Stimulated activated naive CD8-positive, alpha-beta T cell treated with anti-CD3 and anti-CD28 coated beads, Interleukin-15, amount 100 ng/mL, for 72 hours (primary cell): ENCODE measurements around the gene FOXJ2.
"Not testable (repeated sequence)": the region's sequence is repeated elsewhere in the genome, so short reads cannot be mapped to it uniquely, and the experiment has no call there.

Experiments
- ATAC-seq: fragments of 150-1000 bp; cut with Tn5 transposase; 2 replicates; pipeline ENCODE4 v1.10.0; 2021; ENCODE audit warnings: mild to moderate bottlenecking, moderate library complexity
- DNase-seq, 2 donors: peaks; one replicate each; pipeline ENCODE4 v3.0.0; 2021 to 2022
- H3K27ac Mint-ChIP-seq, 2 donors: one replicate each; pipeline ENCODE4 v1.8.0; 2022; ENCODE audit warnings: mild to moderate bottlenecking in 2 of 2, mixed read lengths in 2 of 2, moderate library complexity in 2 of 2
- H3K27me3 Mint-ChIP-seq: one replicate; pipeline ENCODE4 v1.8.0; 2022; ENCODE audit warnings: mixed read lengths
- H3K4me1 Mint-ChIP-seq: one replicate; pipeline ENCODE4 v1.8.0; 2022; ENCODE audit warnings: mild to moderate bottlenecking, mixed read lengths
- H3K4me3 Mint-ChIP-seq, 2 donors: one replicate each; pipeline ENCODE4 v1.8.0; 2022; ENCODE audit warnings: mild to moderate bottlenecking in 2 of 2, mixed read lengths in 2 of 2, moderate library complexity in 1 of 2
- H3K9me3 Mint-ChIP-seq, 2 donors: one replicate each; pipeline ENCODE4 v1.8.0; 2022; ENCODE audit warnings: mixed read lengths in 2 of 2

Gene FOXJ2

DNA sequence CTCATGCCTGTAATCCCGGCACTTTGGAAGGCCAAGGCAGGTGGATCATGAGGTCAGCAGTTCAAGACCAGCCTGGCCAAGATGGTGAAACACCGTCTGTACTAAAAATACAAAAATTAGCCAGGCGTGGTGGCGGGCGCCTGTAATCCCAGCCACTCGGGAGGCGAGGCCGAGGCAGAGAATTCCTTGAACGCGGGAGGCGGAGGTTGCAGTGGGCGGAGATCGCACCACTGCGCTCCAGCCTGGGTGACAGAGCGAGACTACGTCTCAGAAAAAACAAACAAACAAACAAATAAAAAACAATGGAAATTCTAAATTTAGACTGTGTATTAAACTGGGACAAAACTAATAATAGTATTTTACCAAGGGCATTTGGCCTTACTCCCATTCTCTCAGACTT lies 14.3 kb upstream of the FOXJ2 start:
- Mint-ChIP-seq H3K4me3 (peak overlapping the region; percentile 79), H3K27me3 (peaks cover 30% of the 10 kb centered on the region)
- H3K9me3 Mint-ChIP-seq, H3K4me1 Mint-ChIP-seq, ATAC-seq, DNase-seq, H3K27ac Mint-ChIP-seq: not testable (repeated sequence)

DNA sequence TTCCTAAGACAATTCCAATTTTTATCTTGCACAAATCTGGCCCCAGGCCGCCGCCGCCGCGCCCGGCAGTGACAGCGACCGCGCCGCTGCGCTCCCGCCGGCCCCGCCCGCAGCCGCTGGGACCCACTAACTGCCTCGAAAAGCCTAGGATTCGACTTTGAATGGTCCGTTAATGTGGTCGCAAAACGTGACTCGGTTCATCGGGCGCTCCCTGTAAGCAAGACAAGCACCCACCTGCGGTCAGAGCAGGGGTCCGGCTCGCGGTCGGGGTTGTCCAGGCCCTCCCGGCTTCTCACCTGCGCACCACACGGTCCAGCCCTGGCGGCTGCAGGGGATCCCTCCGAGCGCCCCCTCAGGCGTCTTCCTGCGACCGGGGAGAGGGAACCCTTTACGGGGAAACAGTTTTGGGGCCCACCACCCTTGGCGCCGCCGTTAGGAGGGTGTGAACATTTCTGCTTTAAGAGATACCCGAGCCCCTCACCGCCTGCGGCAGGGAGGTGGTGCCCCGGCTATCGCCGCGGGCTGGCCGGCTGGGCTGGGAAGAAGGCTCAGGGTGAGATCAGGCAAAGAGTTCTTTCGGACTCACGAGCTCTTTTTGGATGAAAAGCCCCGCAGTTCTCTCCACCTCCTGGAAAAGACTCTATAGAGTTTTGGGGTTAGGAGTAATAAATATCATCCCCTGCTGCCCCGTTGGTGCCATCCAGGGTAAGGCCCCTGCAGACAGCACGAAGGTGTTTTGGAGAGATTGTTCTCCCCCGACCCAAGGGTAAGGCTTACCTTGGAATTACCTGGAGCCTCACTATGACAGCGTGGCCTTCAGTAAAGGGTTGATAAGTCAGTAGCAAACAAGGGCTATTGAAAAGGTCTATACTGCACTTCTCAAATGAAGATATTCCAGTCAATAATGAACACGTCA lies 13.6 kb upstream of the FOXJ2 start:
- H3K4me3 Mint-ChIP-seq: peak overlapping the region; percentile 79
- ATAC-seq (peak; percentile 97), DNase-seq (peak; percentile 67 to 74)
- H3K27me3 Mint-ChIP-seq: peaks cover 30% of the 10 kb centered on the region
- peaks cover 7% of the 10 kb centered on the region for H3K4me1 Mint-ChIP-seq
- no peaks in the 10 kb centered on the region for H3K9me3 Mint-ChIP-seq
- no peak overlapping the region for H3K27ac Mint-ChIP-seq

DNA sequence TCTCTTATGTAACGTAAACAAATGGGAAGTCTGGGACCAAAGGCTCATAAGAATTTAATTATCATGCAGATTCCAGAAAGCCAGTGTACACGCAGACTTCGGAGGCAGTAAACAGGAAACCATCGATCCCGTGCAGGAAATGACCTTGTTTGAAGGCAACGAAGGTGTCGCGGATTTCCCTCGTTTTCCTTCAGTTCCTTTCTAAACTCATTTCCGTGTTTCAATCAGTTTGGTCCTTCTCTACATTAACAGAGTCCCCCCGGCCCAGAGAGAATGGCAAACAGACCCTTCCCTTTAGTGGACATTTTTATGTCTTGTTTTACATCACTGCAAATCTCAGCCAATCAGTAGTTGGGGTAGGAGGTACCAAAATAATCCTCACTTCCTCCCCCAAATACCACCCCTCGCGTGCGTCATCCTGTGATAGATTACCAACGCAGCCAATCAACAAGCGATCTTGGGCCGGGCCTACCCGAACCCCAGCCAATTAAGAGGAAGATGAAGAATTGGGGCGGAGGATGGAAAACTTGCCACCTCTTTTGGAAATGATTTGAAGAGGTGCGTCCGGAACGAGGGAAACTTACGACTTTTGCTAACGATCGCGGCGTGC lies 6.1 kb upstream of the FOXJ2 start:
- Mint-ChIP-seq H3K27me3 (no peaks in the 10 kb centered on the region), H3K4me3 (peak overlapping the region; percentile 94 to 95), H3K9me3 (no peaks in the 10 kb centered on the region), H3K27ac (peak overlapping the region; percentile 99 to 100), H3K4me1 (peaks cover 18% of the 10 kb centered on the region)
- ATAC-seq (peak; percentile 98), DNase-seq (peak; percentile 94 to 98)

DNA sequence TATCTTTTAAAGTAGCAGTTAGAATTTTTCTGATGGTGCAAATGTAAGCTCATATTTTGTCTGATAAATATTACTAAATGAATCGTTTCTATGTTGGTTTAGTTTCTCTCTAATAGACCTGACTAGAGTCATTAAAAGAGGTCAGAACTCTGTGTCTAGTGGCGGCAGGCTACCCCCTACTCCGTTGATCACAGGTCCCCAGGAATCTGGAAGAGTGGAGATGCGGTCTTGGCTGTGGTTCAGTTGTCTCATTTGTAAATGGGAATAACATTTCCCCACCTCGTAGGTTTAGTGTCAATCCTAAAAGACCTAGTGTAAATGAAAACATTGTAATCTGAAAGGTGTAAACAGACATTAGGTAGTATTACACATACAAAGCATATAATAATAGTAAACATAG lies 4.7 kb upstream of the FOXJ2 start:
- Mint-ChIP-seq H3K27ac (peak overlapping the region; percentile 19 to 77), H3K4me3 (peak overlapping the region; percentile 94 to 95), H3K9me3 (no peaks in the 10 kb centered on the region), H3K27me3 (no peaks in the 10 kb centered on the region), H3K4me1 (peaks cover 25% of the 10 kb centered on the region)
- ATAC-seq (no peak), DNase-seq (no peak)

DNA sequence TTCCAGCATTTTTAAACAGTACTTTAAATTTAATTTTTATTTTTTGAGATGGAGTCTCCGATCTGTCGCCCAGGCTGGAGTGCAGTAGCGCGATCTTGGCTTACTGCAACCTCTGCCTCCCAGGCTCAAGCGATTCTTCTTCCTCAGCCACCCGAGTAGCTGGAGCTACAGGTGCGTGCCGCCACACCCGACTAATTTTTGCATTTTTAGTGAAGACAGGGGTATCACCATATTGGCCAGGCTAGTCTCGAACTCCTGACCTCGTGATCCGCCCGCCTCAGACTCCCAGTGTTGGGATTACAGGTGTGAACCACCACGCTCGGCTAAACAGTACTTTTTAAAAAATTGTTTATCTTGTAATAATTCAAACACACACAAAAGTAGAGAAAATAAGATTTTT lies 4.2 kb upstream of the FOXJ2 start:
- Mint-ChIP-seq H3K4me3 (no peak overlapping the region), H3K27me3 (no peaks in the 10 kb centered on the region), H3K4me1 (peaks cover 29% of the 10 kb centered on the region), H3K9me3 (no peaks in the 10 kb centered on the region), H3K27ac (no peak overlapping the region)
- ATAC-seq (no peak), DNase-seq (no peak)

DNA sequence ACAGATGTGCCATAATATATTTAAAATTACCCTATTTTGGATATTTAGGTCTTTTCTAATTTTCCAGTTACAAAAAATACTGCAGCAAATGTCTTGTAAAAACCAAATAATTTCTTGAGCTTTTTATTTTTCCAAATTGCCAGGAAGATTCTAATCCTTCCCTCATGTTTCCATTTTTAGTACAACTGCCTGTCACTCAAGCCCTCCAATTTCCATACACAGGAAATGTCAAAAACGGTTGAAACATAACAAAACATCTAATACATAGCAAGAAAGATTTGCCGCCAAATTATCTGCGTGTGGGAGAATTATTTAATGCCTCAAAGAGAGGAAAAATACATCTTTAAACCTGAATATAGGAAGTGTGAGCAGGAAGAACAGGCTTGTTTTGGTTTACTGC lies 2.3 kb upstream of the FOXJ2 start:
- Mint-ChIP-seq H3K27ac (no peak overlapping the region), H3K9me3 (no peaks in the 10 kb centered on the region), H3K4me1 (peaks cover 48% of the 10 kb centered on the region), H3K27me3 (no peaks in the 10 kb centered on the region), H3K4me3 (no peak overlapping the region)
- ATAC-seq: no peak
- DNase-seq: no peak

DNA sequence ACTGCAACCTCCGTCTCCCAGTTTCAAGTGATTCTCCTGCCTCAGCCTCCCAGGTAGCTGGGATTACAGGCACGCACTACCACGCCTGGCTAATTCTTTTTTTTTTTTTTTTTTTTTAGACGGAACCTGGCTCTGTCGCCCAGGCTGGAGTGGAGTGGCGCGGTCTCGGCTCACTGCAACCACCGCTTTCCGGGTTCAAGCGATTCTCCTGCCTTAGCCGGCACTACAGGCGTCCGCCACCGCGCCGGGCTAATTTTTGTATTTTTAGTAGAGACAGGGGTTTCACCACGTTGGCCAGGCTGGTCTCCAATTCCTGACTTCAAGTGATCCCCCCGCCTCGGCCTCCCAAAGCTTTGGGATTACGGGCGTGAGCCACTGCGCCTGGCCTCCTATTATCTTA lies 1.5 kb upstream of the FOXJ2 start:
- ATAC-seq, H3K4me3 Mint-ChIP-seq, H3K27me3 Mint-ChIP-seq, DNase-seq, H3K27ac Mint-ChIP-seq, H3K9me3 Mint-ChIP-seq: not testable (repeated sequence)
- peaks cover 56% of the 10 kb centered on the region for H3K4me1 Mint-ChIP-seq

DNA sequence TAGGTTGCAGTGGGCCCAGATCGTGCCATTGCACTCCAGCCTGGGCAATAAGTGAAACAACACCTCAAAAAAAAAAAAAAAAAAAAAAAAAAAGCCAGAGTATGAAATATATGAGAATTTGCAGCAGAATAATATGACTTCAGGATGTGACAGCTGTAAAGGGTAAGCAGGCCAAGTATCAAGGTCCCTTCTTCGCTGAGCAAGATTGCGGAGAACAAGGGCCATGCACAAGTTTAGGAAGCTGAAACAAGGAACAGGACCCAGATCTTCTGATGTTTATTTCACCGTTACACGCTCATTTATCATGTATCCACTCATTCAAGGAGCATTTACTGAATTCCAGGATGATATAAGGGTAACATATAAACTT lies 659 bp upstream of the FOXJ2 start:
- DNase-seq (no peak), ATAC-seq (no peak)
- Mint-ChIP-seq H3K4me3 (peak overlapping the region; percentile 79 to 83), H3K27ac (peak overlapping the region; percentile 35 to 88), H3K4me1 (peaks cover 62% of the 10 kb centered on the region), H3K27me3 (no peaks in the 10 kb centered on the region), H3K9me3 (no peaks in the 10 kb centered on the region)

DNA sequence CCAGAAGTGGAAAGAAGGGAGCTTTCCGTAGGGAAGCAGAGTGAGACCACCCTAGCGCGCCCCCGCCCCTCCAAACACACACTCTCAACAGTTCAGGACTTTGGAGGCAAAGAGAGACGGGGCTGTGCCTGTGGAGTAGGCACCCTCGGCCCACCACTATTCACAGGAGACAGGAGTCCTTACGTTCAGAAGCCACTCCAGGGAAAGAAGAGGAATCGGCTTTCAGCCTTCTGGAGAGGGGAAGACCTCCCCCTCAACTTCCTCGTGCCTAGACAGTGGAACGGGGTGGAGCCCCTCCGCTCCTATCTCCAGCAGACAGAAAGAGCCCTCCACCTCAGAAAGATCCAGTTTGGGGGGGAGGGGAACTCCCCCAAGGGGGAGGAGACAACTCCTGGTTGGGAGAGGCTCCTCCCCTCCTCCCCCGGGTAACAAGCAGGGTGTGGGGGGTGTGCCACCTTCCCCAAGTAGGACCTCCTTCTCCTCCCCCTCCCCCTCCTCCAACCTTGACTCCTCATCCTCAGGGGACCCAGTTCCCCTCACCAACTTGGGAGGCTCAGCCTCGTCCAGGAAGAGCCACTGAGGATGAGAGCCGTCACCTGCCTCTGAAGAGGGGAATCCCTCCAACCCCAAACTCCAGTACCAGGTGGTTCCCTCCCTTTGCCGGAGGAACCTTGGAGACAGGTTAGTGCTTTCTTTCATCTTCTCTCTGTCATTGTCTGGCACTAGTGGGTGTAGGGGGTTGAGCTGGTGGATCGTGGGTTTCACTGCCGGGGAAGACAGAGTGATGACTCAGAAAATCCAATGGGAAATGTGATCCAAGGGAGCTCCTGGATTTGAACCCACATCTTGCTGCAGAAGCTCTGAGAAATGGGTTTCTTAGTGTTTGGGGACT lies 883 bp downstream of the FOXJ2 start:
- Mint-ChIP-seq H3K4me3 (peak overlapping the region; percentile 90), H3K9me3 (no peaks in the 10 kb centered on the region), H3K27ac (peak overlapping the region; percentile 70 to 93), H3K4me1 (peaks cover 65% of the 10 kb centered on the region), H3K27me3 (no peaks in the 10 kb centered on the region)
- peak; percentile 28 to 48 for DNase-seq
- ATAC-seq: peak; percentile 36

DNA sequence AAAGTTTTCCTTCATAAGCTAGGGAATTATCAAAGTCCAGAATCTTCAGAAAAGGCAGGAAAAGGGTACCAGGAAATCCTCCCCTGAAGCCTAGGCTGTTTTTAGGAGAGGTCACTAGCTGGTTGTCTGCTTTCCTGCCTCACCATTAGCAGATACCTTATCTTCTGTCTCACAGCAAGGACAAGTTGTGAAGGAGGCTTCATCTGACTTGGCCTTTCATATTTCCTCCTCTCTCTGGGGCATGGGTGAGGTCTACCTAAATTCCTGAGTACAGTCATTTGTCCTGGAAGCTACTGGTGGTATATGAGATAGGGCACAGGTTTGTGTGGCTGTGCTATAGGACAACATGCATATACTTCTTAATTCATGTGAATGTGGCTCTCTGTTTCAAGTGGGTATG lies 2.3 kb downstream of the FOXJ2 start:
- Mint-ChIP-seq H3K27me3 (no peaks in the 10 kb centered on the region), H3K27ac (no peak overlapping the region), H3K9me3 (no peaks in the 10 kb centered on the region), H3K4me1 (peaks cover 79% of the 10 kb centered on the region), H3K4me3 (peak overlapping the region; percentile 90)
- ATAC-seq (no peak), DNase-seq (no peak)

DNA sequence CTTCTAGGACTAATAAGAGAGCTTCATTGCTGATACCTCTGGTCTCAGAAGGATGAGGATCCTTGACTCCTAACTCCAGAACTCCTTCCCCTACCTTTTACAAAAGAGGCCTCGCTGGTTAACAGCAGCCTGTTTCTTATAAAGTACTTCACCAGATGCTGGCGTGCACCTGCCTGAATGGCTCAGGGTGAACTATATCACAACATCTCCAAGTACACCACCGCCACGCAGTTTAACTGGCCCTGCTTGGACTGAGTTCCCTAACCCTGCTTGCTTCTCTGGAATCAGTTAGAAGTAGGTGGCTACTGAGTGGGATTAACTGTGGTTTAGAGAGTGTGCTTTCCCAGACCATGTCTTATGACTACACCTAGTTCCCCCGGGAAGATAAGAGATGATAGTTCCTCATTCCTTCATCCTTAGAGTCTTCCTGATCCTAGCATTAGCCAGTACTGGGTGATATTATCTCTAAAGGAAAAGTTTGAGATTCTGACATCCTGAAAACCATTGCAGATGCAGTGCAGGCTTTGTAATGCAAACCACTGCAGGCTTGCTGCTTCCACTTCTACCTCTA lies 3.0 kb downstream of the FOXJ2 start:
- H3K9me3 Mint-ChIP-seq: no peaks in the 10 kb centered on the region
- H3K27ac Mint-ChIP-seq: no peak overlapping the region
- DNase-seq (no peak), ATAC-seq (no peak)
- H3K4me3 Mint-ChIP-seq: no peak overlapping the region
- no peaks in the 10 kb centered on the region for H3K27me3 Mint-ChIP-seq
- peaks cover 80% of the 10 kb centered on the region for H3K4me1 Mint-ChIP-seq

DNA sequence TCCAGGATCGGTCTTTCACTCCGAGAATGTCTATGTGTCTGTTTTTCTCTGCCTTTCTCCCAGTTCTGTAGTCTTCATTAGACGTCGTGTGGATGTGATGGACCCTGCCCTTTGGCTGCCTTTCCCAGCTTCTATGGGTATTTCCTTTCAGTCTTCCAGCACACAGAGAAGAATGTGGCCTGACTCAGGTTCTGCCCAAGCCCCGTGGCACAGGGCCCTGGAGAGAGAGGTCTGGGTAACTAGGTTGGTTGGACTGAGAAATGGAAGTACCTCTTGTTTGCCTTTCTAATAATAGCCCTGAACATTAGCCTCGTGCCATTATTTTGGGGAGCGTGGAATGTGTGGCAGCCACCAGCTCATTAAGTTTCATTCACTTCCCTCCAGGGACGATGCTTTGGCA lies 3.8 kb downstream of the FOXJ2 start:
- Mint-ChIP-seq H3K4me3 (peak overlapping the region; percentile 38 to 54), H3K27ac (no peak overlapping the region), H3K4me1 (peaks cover 78% of the 10 kb centered on the region), H3K27me3 (no peaks in the 10 kb centered on the region), H3K9me3 (no peaks in the 10 kb centered on the region)
- DNase-seq (no peak), ATAC-seq (no peak)

DNA sequence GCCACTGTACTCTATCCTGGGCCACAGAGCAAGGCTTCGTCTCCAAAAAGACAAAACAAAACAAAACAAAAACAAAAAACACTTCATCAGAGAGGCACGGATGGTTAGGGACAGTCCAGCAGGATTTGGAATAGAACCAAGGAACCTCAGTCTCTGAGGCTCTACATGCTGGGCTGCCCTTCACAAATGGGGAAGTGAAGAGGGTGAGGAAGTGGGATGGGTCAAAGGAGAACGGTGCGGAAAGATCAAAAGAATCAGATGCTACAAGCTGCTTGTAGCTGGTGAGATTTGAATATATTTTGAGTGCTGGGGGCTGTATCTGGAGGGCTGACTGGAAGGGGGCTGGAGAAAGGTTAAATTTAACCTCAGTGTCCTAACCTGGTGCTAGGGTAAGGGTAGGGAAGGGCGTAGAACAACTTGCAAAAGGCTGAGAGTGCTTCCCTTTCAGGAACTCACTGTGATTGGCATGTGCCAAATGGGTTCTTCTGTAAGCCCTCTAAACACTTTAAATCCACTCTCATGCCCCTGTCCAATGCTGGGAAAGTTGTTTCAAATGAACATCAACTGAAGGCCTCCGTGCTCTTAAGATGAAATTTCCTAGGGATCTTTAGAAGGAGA lies 4.6 kb downstream of the FOXJ2 start:
- Mint-ChIP-seq H3K27me3 (no peaks in the 10 kb centered on the region), H3K9me3 (no peaks in the 10 kb centered on the region), H3K4me1 (peaks cover 70% of the 10 kb centered on the region), H3K27ac (peak overlapping the region in 1 of 2 donors; percentile 0), H3K4me3 (peak overlapping the region; percentile 54 to 65)
- DNase-seq (no peak), ATAC-seq (no peak)

DNA sequence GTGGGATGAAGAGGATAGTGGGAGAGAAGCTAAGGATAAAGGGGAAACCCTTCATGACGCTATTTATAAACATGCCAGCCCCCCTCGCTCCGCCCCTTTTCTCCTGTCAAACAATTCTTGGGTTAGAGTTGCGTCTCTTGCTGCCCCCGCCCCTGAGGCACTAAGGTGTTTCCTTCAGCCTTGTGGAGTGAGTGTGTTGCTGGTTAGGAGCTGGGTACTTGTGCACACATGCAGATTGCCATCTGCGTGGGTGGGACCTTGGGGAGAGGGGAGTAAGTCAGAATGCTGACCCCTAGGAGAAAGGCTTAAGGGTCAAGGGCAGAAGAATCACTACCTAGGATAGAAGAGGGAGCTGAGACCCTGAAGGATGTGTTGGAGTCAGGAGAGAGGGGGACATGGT lies 5.4 kb downstream of the FOXJ2 start:
- no peak for DNase-seq
- Mint-ChIP-seq H3K27ac (peak overlapping the region in 1 of 2 donors; percentile 10), H3K27me3 (no peaks in the 10 kb centered on the region), H3K9me3 (no peaks in the 10 kb centered on the region), H3K4me3 (peak overlapping the region; percentile 67 to 73), H3K4me1 (peaks cover 69% of the 10 kb centered on the region)
- ATAC-seq: no peak

DNA sequence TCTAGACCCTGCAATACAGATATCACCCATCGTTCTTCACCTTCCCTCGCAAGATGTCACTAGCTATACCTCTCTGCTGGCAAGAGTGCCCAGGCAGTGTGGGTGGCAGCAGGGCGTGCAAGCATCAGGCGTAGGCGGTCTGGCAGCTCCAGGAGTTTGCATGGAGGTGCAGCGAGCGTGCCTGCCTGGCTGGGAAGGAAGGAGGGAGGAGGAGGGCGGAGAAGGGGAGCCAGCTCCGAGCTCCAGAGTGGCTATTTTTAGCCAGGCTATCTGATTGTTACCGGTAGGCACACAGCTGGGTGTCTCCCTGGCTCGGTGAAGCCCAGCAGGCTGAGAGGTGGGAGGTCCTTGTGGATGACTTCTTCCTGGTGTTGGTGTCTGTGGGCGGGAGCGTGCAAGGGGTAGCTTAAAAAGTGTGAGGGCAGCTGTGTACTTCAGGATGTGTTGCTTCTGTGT lies 6.2 kb downstream of the FOXJ2 start:
- Mint-ChIP-seq H3K27ac (peak overlapping the region; percentile 3 to 33), H3K4me1 (peaks cover 62% of the 10 kb centered on the region), H3K9me3 (no peaks in the 10 kb centered on the region), H3K4me3 (peak overlapping the region; percentile 67 to 73), H3K27me3 (no peaks in the 10 kb centered on the region)
- ATAC-seq: peak; percentile 62
- DNase-seq: no peak
